HT-29 (cell line): Measurements from ENCODE around the gene CACNA1C. TPM values are rescaled to one million over a fixed set of nuclear protein-coding genes. Genes with fewer than 3 reads are reported as not detected.

ENCODE experiments used
- DNase-seq: peaks from one replicate; pipeline ENCODE4 v3.0.0-alpha.2; 2015; ENCODE audit warnings: low spot score
- total RNA-seq: library from RNA; depleted of rRNA; stranded (reverse); fragments of >200 nt; shearing (Covaris generic); gene quantifications from 2 replicates; pipeline ENCODE4 v1.2.3, GENCODE V29; 2014

The CACNA1C gene
- total RNA-seq, 1 experiment from 2014 or later = under 0.01 TPM

DNA sequence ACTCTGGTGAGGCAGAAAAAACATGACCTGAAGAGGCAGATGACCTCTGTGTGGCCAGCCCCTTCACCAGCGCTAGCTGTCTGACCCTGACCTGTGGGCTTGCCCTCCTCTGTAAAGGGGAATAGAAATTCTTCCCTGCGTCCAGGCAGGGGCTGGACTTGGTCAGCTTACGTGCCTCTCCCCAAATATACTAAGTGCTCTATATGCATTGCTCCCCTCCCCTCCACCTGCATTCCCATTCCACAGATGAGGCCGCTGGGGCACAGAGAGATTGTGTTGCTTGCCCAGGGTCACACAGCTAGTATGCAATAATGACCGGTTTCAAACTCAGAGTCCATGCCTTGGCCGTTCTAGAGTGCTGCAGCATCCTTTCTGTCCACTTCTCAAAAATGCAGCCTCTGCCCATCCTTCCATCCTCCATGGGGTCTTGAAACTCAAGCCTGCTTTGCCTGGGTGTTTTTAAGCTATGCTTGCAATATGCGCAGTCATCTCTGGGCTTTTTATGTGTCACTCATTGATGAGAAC, 303.9 kb downstream of the CACNA1C start:
- no peak for DNase-seq

DNA sequence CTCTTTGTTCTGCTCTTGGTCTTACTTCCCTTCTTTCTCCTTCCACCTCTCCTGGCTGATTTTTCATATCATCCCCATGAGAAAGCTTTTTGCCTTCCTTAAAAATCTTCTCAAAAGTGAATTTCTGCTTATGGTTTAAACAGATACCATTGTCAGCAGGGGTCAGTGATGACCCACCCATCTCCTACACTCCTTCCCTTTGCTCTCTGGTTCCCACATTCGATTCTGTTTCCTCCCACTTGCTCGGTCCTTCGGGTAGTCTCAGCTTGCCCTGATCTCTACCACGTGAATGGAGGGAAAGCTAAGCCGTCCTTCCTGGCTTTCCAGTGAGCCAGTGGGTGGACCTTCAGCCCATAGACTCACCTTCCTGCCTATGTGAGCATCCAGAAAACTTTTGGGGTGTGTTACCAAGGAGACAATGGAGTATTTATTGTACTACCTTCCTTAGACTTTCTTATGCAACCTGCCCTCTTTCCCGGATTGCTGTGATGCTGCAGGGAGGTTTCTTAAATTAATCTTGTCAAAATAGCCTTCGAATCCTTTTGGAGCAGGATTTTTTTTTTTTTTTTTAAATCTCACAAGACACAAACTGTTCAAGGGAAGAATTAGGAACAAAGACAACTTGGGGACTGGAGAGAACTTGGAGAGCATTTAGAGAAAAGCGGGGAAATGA, 306.3 kb downstream of the CACNA1C start:
- DNase-seq = no peak

DNA sequence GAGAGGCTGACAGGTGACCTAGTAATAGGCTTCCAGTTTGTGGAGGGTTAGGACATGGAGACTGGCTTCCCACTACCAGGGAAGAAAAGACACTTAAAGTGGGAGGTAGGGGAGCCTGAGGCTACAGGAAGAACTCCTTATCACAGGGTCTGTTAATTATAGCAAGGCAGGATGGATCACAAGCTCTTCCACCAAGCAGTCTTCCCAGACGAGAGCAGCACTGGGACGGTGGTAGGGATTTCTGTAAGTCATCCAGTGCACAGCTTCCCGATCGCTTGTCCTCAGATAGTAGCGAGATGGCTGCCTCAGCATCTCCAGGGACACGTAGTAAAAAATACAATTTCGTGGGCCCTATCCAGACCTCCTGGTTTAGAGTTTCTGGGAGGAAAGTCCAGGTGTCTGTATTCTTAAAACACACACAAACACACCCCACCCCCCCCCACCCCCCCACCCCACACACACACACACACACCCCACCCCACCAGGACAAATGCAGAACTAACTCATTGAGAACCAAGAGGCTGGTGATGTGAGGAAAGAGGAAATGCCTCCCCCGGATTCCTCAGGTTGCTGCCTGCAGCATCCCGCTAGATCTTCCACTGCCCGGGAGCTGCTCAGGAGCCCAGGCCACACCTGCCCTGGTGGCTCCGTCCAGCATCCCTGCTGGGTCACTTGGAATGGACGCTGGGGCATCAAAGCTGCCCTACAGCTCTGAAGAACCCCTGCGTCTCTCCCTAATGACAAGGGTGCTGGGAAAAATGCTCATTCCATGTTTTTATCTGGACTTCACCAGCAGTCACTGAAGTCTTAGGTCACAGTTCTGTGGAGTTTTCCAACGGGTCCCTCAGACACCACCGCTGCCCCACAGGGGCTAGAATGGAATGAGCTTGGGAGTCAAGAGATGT, 307.2 kb downstream of the CACNA1C start:
- no peak for DNase-seq

DNA sequence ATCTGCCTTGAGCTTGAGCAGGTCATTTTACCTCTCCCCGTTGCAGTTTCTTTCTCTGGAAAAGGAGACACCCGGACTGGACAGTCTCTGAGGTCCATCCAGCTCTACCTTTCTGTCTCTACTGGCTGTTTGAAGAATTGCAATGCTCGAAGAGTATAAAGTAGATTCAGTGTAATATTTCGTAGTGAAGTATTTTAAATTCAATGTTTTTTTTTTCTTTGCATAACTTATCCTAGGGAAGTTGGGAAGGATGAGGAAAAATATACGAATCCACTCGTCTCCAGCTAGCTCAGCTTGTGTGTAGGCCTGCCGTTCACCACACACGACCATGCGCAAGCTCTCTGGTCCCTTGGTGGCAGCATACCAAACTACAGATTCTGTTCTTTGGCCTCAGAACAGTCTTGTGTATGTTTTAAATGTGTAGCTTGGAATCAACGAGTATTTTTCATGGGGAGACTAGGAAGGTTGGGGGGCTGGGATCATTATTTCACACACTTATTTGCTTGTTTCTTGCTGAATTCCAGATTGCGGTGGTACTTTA, 307.9 kb downstream of the CACNA1C start:
- DNase-seq = peak; percentile 35

DNA sequence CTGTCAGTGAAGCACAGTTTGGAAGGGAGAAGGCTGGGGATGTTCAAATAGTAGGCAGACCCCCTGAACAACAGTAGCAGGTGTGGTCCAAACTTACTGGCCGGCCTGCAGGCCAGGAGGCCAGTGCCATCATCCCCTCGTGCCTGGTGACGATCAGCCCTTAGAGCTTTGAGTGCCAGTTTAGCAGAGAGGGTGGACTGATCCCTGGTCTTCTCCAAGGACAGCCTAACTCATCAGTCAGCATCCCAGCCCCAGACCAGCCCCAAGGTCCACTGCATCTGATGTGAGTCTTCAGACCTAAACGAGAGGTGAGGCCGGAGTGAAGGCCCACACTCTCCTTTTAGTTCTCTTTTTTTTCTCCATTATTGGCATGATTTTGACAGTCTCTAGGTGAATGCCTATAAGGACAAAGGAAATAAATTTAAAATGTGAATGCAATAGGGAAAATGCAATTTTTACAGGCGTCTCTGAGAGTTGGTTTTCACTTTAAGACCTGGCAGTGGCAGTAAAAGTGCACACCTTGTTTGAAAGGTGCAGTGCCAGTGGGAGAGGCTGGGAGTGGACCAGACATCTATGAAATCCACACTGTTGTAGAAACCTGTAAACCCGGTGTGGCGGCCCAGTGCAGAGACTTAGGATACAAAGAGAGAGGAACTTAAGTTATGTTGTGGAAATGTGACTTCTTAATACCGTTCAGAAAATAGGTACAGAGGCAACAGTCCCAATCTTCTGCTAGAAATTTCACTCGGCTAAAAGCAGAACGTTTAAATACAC, 311.2 kb downstream of the CACNA1C start:
- no peak for DNase-seq

DNA sequence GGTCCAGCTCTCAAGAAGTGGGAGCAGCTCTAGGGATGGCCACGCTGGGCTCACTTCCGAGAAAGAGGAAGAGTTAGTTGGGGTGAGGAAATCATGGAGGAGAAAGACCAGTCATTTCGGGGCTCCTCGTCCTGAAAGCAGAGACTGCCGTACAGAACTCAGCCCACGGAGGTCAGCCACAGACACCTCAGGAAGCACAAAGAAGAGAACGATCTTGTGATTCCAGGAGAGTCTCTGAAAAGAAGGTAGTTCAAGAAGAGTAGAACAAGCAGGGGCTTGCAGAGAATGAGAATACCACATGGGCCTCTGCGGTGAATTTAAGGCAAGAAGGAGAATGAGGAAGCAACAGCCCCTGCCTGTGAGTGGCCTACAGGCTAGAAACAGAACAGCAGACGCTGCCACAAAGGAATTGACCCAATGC, 311.9 kb downstream of the CACNA1C start:
- DNase-seq = no peak

DNA sequence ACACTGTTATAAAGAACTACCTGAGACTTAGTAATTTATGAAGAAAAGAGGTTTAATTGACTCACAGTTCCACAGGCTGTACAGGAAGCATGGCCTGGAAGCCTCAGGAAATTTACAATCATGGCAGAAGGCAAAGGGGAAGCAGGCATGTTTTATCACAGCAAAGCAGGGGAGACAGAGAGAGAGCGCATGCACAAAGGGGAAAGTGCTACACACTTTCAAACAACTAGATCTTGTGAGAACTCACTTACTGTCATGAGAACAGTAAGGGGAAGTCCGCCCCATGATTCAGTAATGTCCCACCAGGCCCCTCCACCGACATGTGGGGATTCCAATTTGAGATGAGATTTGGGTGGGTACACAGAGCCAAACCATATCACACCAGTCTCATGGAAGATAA, 313.9 kb downstream of the CACNA1C start:
- DNase-seq = no peak

DNA sequence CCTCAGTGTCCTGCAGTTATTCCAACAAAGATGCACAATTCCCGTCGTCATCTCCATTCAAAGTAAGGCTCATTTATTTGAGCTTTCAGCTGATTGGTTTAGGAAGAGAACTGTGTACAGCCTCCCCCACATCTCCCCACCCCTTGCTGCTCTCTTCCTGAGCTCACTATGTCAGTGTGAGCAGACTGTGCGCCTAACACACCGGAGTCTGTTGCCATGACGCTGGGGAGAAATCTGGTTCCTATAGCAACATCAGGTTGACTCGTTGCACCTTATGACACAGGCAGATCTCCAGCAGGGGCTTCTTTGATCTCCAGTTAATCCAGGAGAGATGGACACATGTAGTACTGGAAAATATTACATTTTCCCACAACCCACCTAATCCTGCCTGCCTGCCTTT, 319.4 kb downstream of the CACNA1C start:
- no peak for DNase-seq

DNA sequence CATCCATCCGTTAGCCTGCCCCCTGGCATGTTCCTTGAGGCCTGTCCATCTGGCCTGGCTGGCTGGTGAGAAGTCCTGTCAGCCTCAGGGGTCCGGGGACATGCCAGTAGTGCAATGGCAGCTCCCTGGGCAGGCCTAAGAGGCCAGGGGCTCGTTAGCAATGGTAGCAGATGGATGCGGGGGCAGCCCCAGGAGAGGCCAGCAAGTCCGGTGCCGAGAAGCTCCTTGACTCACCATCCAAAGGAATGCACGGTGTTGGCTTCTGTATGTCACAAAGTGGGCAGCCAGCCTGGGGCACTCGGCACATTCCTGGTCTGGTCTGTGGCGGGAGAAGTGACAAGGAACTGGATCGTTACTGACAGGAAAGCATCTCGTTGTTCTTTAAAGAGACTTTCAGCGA, 319.9 kb downstream of the CACNA1C start:
- no peak for DNase-seq

DNA sequence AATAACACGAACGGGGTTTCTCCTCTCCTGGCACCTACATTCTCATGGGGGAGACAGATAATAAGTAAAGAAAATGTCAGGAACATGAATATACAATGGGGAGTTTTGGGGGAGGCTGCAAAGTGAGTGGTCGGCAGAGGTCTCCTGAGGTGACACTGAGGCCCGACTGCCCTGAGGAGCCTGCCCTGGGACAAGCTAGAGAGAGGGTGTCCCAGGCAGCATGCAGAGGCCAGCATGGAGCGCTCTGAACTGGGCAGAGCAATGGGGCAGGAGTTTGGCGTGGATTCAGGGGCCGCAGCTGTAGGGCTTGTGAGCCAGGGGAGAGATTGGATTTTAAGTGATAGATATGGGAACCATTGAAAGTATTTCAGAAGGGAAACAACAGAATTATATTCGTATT, 320.5 kb downstream of the CACNA1C start:
- no peak for DNase-seq

DNA sequence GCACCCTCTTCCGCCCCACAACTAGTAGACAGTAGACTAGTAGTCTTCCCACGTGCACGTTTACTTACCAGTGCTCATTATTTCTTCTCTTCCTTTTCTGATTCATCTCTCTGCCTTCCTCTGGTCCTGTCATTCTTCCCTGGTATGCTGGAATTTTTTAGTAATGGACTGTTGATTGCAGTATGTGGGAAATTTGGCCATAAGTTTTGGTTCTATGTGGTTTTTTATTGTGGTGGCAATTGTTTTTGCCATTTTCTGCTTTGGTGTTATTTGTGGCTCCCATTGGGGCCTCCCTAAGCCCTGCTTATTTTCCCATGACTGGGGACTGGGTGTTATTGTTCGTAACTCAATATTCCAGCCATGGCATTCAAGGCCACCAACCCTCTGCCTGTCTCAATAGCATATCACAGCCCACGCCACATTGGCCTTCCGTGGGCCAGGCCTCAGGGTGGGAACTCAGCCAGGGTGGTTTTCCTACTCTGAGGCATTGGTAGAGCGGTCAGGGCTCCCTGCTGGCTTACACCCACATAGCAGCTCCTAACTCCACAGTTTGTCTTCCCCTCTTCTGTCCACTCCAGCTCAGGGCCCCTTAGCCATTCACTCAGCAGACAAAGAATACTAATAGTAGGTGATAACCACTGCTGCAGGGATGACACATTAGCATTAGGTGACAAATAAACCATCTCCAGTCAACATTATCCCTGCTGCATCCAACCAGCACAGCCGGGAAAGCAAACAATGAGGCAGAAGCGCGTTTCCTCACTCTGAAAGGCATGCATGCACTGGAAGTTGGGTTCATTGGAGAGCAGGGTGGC, 321.5 kb downstream of the CACNA1C start:
- DNase-seq = no peak

DNA sequence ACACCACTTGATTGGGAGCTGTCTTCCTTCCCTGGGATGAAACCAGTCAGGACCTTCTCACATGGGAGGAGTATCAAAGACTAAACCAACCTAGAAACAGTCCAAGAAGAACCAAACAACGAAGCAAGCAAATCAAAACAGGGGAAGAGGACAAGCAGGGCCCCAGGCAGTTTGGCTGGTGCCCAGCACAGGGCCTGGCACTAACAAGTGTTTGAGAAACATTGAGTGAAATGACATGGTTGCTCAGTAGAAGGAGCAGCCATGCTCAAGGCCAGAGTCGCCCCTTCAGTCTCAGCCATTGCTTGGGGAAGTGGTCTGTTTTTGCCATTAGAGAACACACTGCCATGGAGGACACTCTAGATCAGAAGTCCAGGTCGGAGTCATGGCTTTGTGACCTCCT, 323.1 kb downstream of the CACNA1C start:
- no peak for DNase-seq

DNA sequence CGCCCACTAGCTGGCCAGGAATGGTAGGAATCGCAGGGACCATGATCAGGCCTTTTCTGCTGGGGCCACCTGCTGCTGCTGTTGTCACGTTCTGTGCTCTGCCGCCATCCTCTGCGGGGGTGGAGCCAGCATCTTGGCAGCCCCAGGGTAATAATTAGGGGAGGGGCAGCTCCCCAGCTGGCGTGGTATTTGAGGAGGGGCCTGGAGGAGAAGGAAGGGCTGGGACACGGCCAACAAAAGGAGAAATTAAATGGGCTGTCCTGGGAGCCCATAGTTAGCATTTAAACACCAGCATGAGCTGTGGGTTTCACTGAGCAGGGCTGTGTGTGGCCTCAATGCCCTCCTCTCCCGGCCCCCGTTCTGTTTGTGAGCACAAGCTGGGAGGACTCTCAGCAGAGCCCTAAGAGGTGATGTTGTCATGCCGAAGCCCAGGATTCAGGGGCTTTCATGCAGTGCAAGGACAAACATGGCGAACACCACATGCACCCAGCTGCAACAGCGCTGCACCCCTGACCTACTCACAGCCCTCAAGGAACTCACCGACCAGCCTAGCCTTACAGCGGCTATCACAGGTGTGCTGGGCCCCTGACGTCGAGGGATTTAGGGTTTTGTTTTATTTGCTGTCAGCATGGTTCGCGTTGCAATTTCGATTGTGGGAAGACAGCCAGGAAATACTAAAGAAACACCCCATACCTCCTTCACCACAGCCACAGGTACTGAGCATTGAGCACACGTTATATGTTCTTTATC, 324.3 kb downstream of the CACNA1C start:
- no peak for DNase-seq

DNA sequence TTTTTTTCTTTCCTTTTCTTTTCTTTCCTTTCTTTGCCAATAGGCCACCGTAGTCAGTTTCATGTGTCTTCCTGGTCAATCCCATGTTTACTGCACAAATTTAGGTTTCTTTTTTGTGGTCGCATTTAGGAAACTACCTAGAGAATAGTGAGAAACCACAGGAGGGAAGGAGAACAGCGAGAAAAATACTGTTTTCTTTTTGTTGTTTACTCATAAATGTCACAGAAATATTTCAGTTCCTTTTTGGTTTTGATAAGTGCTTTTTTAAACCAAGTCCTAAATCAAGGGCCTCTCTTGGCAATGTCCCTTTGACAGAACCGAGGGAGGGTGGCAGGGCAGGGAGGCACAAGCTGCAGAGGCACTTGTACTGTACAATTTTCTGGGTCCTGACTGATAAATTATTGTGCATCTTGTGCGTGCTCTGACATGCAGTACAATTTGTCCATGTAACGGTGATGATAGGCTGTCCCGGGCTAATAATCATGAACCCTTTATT, 326.1 kb downstream of the CACNA1C start:
- no peak for DNase-seq

DNA sequence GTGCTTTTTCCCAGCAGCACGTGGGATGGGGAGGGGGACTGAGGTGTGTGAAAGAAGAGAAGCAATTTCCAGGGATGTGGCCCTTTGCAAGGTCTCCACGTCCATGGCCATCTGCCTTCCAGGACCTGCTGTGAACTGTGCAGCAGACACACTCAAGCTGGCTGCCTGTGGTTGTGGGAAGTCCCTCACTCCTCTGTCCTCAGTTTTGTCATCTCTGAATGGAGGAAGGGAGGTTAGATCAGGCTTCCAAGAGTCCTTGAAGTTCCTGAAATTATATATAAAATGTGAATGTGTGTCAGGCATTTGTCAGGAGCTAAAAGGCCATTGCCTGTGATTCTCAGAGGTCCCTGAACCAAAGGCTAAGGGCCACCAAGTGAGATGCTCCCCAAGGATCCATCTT, 328.2 kb downstream of the CACNA1C start:
- no peak for DNase-seq

DNA sequence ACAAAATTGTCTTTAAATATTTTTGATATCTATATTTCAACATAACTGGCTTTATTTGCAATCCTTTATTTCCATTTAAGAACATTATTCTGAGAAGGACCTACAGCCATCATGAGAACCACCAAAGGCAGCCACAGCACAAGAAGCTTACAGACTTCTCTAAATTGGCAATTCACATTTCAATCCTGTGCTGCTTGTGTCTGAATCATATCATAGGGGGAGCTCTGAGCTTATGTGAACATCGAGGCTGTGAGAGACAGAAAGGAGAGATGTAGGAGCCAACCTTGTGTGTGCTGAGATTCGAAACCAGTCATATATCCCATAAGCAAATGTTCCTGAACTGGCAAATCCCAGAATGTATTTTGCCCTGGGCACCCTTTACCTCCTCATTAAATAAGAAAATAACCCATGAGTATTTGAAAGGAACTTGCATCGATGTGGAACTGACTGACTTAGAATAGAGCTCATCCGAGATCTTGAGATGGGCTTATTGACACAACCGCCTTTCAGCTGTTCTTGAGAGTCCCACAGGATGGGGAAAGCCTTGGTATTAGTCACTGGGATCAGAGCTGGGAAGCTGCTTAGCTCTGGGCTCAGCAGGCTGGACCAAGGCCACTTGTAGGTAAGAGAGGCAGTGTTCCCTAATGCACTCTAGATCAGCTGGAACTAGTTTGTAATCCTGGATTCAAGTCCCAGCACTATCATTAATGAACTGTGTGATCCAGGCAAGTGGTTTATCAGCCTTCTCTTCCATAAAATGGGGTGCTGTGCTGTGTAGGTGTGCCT, 329.8 kb downstream of the CACNA1C start:
- peak; percentile 13 for DNase-seq

DNA sequence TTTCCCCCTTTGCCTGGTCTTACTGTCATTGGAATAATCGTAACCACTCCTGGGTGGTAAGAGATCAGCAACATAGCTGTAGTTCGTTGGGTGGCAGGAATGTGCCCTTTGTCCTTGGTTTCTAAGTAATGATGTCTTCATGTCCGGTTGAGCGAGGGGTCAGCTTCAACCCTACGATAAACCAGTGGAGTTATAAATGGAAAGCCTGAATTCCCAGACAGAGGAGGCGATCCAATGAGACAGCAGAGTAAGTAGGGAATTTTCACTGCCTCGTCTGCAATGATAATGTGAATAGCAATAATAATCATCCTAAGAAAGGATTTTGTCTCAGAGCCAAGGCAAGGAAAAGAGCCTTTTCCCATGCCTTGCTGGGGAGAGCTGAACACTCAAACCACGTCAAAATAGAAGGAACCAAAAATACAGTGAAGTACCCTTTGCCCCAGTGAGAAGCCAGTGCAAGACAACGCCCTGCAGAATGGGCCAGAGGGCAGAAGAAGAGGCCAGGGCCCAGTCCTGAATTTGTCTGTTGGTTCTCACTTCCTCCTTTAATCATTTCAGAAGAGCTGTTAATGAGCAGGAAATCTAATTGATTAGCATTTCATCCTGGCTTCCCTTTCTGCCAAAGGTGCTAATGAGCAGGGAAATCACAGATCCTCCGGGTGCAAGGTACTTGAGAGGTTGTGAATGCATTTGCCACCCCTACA, 330.7 kb downstream of the CACNA1C start:
- no peak for DNase-seq

DNA sequence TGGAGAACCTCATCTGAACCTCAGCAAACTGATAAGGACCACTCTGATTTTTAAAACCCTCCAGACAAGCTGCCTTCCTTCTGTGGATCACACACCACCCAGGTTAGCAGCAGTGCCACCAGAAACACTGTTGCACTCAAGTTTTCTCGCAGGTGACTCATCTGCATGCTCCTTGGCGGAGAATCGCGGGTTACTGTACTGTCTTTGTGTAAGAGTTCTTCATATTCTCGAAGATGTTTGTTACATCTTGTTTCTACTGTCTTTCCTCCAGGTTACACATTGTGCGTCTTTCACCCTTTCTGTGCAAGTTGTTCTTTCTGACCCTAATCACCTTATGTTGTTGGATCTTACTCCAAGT, 331.2 kb downstream of the CACNA1C start:
- DNase-seq = no peak
